Tongue (tissue), 2 donors: ENCODE data around the gene C6orf163. TPM values are rescaled to one million over a fixed set of nuclear protein-coding genes. Genes with fewer than 3 reads are reported as not detected.
"Not testable (repeated sequence)": the region's sequence is repeated elsewhere in the genome, so short reads cannot be mapped to it uniquely, and the experiment has no call there.

Experiments used
- DNase-seq: peaks from one replicate; pipeline ENCODE4 v3.0.0-alpha.2; 2015
- total RNA-seq: library from RNA; depleted of rRNA; stranded (reverse); fragments of >200 nt; gene quantifications from one replicate; pipeline ENCODE4 v1.2.3, GENCODE V29; 2014

Gene C6orf163
- total RNA-seq = 2.7 TPM

DNA sequence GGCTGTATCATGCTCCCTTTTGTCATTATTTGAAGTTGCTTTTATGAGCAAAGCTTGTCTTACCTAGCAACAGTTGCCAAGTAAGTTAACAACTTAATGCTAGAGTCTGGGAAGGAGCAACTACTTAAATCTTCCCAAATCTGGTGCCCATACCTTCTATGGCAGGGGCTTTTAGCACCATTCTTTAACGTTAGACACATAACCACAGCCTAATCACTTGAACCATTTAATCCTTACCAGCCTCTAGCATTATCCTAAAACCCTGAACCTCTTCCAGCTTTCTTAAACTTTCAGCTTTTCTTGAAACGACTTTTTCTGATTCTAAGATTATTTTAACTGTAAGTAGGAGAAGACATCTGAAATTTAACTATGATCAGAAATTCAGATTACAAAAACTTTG lies at the start of gene C6orf163:
Gene C6orf163 (plus strand): TSS at position 83 of the 400 bp plus-strand sequence. CDS start 287 bp downstream, at position 370.
- DNase-seq = no peak

DNA sequence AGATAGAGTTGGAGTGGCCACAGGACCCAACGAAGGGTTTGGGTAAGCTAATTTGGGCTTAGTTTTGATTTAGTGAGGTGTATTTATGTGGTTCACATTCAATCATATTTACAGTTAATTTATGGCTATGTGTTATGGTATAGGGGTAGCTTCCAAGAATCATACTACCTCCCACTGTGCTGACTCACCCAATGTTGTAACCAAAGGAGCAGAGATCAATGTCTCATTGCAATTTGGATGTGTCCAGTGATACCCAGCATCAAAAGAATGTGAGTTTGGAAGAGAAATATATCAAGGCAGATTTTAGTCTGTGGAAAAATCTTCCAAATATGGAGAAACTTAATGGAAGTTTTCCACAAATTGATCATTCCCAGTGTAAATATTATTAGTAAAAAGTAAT lies 47.5 kb upstream of the C6orf163 start:
- DNase-seq = no peak

DNA sequence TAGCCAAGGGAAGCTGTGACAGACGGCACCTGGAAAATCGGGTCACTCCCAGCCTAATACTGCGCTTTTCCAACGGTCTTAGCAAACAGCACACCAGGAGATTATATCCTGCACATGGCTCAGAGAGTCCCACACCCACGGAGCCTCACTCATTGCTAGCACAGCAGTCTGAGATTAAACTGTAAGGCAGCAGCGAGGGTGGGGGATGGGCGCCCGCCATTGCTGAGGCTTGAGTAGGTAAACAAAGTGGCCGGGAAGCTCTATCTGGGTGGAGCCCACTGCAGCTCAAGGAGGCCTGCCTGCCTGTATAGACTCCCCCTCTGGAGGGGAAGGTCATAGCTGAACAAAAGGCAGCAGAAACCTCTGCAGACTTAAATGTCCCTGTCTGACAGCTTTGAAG lies 43.3 kb upstream of the C6orf163 start:
- DNase-seq = not testable (repeated sequence)

DNA sequence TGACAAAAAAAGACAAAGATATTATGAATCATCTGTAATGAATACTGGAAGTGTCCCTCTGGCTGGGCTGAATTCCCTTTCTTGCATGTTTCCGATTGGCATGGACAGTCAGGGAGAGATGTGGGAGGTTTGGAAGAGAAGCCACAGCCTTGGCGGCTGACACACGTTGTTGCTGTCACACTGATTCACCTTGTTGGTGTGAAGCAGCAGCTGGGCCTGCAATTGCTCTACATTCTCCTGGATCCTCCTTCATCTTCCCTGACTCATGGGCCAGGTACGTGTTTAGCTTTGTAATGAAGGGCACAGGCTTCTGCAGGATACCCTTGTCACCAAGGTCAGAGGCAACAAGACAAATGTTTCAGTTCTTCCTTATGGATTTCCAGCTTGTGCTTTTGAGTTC lies 35.6 kb upstream of the C6orf163 start:
- DNase-seq = no peak

DNA sequence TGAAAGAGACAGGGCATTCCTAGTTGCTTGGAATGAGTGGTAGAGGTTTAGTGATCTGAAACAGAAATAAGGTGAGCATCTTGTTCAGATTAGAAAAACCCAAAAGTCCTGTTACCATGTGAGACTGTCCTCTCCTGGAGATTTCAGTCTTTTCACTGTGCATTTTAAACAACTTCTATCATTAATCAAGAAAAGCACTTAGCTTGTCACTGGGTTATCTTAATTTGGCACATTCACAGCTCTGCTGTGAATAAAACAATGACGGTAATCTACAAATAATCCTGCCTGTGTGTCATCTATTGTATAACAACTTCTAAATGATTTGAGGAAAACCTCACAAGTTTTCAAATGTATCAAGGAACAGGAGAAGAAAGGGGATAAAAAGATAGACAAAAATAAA lies 31.8 kb upstream of the C6orf163 start:
- no peak for DNase-seq

DNA sequence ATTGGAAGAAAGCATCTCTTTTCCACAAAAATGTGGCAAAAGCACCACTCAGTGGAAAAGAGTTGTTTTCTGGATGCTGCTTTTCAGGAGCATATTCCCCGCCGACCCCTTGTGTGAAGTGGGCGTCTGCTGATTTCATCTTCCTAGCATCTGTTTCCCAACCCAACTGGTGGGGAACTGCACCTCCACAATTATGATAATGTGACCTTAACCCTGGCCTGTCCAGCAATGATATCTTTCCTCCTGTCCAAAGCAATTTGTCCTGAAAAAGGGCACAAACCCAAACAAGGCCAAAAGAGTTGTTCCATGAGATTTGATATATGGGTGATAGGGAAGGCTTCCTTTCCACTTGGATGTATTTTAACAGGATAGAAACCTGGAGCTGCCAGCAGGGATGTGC lies 29.5 kb upstream of the C6orf163 start:
- no peak for DNase-seq

DNA sequence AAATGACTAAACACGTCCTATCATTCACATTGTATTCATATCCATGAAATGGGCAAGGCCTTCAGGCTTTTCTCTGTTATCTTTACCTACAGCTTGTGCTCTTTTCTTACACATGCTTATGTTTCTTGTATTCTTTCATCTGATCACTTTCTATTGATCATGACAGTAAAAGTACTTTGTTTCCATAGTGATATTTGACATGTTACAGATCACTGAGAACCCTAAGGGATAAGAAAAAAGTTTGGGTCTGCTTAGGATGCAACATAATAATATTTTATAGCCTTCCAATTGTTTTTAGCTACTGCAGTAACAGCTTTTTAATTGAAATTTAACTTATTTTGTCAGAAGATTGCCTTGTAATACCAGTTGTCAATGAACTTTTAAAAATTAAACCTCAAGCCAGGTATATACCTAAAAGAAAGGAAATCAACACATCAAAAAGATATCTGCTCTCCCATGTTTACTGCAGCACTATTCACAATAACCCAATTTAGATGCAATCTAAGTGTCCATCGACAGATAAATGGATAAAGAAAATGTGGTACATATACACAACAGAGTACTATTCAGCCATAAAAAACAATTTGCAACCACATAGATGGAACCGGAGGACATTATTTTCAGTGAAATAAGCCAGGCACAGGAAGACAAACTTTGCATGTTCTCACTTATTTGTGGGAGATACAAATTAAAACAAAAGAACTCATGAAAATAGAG lies 25.2 kb upstream of the C6orf163 start:
- no peak for DNase-seq

DNA sequence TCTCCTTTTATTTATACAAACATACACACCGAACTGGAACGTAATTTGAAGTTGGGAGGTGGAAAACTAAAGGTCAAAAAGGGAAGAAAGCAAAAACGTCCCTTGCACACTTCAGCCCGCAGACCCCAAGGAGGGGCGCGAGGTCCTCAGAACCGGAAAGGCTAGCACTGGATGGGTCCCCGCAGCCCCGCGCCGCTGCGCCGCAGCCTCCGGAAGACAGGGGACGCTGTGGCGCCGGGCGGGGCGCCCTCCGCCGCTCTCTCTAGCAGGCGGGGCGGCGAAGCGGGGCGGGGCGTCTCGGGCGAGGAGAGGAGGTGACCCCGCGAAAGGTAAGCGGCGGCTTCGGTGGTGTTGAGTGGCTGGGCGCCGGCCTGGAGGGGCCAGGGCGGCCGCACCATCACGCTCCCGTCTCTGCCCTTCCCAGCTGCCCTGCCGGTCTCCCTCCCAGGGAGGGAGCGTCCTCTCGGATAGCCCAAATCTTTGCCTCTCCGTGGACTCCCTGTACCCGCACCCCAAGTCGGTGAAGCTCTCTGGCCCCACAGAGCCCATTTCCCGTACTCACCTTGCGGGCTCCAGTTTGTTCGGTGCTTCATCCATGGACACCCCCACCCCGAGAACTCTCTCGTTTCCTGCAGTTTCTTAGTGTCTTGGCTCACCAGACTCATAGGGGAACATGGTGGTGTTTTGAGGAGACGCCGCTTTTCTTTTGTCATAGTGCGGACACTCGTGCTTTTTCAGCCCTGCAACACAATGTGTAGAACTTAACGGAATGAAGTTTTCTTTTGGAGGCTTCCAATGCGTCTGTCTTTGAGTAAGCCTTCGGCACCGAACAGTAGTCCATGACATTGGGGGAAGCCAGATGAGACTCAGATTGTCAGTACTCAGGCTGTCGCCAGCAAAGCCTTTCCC lies 22.1 kb upstream of the C6orf163 start, which contains the start of gene SMIM8:
Gene SMIM8 (plus strand): TSS at position 285 of the 909 bp plus-strand sequence. CDS start 14,444 bp downstream, outside the sequence.
- DNase-seq = peak; percentile 89

DNA sequence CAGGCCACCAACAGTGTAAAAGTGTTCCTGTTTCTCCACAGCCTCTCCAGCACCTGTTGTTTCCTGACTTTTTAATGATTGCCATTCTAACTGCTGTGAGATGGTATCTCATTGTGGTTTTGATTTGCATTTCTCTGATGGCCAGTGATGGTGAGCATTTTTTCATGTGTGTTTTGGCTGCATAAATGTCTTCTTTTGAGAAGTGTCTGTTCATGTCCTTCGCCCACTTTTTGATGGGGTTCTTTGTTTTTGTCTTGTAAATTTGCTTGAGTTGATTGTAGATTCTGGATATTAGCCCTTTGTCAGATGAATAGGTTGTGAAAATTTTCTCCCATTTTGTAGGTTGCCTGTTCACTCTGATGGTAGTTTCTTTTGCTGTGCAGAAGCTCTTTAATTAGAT lies 20.7 kb upstream of the C6orf163 start:
- DNase-seq = not testable (repeated sequence)

DNA sequence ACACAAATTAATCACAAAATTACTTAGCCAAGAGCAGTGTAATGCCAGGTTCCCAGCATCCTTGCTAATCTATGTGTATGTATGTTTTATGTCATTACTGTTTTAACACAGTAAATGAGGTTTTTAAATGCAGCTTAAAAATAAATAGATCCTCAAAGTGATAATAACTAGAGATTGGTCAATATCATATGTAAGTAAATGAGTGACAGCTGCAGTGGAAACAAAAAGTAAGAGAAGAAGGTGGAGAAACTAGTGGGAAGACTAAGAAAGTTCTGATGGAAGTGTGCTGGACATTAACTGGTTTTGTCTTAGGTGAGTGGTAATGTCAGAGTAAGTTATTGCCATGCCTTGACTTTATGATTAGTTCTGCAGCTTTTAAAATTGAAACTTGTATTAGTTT lies 13.7 kb upstream of the C6orf163 start:
- no peak for DNase-seq

DNA sequence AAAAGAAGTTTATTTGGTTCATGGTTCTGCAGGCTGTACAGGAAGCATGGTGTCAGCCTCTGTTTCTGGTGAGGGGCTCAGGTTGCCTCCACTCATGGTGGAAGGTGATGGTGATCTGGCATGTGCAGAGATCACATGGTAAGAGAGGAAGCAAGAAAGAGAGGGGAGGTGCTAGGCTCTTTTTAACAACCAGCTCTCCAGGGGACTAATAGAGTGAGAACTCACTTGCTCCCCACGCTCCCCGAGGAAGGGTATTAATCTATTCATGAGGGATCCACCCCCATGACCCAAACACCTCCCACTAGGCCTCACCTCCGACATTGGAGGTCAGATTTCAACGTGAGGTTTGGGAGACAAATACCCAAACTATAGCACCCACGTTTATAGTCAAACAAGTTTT lies 11.6 kb upstream of the C6orf163 start:
- no peak for DNase-seq

DNA sequence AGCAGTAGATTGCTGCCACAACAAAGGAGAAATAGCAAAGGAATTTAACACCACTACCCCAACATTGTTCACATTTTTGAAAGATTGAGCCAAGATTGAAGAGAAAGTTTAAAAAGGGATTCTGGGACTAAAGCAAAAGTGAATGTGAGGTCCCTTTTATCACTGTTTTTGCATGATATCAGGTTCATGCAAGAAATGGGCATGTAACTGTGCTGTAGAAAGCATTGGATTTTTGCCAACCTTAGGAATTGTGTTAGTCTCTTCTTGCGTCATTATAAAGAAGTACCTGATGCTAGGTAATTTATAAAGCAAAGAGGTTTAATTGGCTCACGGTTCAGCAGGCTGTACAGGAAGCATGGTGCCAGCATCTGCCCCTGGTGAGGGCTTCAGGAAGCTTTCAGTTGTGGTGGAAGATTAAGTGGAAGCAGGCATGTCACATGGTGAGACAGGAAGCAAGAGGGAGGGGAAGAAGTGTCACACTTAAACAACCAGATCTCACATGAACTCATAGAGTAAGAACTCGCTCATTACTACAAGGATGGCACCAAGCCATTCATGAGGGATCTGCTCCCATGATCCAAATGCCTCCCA lies 10.9 kb upstream of the C6orf163 start:
- DNase-seq = no peak

DNA sequence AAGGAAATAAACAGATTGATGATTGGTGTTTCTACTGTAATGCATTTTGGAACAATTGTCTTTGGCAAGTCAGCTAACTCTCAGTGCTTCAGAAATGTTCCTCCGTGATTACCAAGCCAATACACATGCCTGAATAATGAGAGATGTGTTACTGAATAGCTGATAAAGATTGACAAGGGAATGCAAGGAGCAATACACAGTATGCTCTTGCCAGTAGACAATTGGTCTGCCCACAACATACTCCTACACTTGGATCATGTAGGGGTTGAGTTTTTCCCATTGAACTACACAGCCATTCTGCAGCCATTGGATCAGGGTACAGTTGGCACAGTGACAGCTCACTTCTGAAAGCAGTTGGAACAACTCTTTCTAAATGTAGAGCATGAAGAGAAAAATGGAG lies 9.9 kb upstream of the C6orf163 start:
- DNase-seq = no peak

DNA sequence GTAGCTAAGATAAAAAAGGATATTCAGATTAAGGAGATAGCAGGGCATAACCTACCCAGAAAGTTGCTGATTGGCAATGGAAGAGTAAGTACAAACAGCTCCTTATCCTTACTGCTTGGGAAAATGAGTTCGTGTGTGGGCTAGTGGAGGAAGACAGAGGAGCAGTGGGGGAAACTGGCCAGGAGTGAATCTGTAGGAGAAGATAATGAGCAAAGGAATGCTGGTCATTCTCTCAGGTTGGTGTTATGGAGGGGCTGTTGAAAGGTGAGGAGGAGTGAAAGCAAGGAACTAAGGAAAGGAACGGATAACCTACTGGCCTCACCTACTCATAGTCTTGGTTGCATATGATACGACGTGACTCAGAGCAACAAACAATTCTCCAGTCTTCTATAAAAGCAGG lies 8.2 kb upstream of the C6orf163 start:
- no peak for DNase-seq

DNA sequence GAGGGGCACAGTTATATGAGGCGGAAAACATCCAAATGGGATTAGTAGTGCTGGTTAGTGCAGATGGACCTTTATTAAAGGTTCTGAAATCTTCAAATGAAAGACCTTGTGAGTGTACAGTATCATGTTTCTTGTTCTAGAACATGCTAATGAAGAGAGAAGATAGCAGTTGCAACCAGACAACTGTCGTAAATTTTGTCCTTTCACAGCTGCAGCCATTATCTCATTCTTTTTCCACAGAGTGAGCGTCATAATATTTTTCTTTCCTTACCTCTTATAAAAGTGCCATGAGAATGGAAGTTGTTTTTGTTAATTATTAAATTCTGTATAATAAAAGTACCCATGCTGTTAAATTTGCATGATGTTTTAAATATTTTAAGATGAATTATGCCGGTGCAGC lies 4.4 kb upstream of the C6orf163 start:
- no peak for DNase-seq

DNA sequence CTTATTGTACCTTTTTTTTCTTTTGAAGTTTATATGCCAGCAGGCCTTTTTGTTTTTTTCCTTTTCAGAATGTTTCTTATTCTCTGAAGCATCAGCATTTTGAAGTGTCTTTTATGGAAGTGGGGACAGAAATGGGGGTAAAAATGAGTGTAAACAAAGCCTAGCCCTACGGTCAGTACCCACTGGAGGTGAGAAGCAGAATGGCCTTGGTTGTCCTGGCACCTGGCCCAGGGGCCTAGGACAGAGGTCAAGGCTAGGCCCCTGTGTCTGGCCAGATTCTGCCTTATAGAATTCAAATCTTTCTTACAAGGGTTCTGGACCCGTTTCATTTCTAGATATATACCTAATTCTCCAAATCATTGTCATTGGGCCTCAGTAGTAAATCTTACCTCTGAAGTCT lies 3.5 kb upstream of the C6orf163 start:
- DNase-seq = no peak

DNA sequence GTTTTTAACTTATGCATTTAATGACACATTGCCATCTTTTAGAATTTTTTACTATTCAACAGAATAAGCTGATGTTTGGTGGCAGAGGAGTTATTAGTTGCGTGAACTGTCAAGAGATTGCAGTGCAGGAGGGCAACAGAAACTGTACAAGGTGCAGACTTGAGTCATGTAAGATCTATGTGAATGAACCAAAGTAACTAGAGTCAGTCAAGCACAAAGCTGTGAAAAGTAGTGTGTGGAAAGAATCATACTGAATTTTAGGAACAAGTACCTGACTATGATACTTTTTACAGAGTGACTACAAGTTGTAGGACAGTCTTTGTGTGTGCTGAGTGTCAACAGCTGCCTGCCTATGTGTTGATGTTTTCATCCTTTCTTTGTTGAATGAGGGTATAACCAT lies 2.7 kb upstream of the C6orf163 start:
- no peak for DNase-seq

DNA sequence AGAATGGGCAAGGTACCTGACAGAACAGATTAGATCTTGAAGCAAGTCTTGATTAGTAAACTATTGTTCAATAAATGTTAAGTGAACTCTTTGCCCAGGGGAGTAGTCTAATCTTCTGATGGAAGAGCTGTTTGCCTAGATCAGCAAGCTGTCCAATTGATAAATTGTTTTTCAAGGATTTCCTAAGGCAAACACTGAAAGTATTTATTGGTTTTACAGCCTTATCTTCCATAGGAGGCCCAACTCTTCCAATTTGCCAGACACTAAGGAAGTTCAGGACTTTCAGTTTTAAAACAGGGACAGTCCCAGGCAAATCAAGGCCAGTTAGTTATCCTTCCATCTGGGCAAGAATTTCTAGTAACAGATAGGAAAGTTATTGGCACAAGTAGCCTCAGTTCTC lies 1.8 kb upstream of the C6orf163 start:
- DNase-seq = no peak

DNA sequence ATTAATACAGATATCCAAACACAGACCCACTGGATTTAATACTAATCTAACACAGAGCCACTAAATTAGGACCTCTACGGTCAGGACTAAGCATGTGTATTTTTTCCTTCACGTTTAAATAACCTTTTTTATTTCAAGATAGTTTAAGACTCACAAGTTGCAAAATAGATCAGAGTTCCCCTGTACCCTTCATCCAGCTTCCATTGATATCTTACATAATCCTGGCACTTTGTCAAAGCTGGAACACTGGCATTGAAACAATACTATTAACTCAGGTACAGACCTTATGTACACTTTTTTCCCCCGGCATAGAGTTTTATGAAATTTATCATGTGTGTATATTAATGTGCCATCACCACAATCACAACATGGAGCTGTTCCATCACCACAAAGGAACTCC lies 2.1 kb downstream of the C6orf163 start:
- DNase-seq = no peak

DNA sequence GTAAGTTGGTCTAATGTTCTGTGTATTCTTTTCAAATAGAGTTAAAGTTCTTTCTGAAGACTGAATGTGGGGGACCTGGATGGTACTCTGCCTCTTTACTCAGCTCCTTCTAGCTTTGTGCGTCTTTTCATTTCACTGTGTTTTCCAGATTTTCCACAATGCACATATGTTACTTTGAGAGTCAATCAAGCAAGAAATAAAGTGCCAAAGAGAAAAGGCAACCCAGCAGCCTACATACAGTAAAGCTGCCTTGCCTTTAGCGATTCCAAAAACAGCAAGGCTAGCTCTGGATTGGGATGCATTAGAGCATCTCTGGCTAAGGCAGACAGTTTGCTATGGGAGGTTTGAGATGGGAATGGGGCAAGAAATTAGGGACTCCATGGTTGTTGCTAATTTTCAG lies 5.3 kb downstream of the C6orf163 start:
- no peak for DNase-seq

DNA sequence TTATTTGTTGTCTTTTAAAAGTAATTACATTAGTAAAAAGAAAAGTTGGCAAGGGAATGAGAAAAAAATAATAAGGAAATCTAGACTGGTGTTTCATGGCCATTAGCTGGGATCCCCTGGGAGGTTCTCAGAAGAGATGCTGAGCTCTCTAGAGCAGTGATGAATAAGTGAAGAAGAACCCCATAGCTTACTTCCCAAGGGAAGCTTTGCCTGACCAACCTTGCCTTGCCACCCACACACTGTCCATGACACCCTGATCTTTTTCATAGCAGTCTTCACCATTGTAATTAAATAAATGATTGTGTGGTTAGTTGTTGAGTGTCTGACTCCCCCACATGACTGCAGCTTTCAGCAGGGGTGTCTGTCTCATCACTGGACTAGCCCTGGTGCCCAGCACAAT lies 5.9 kb downstream of the C6orf163 start:
- no peak for DNase-seq

DNA sequence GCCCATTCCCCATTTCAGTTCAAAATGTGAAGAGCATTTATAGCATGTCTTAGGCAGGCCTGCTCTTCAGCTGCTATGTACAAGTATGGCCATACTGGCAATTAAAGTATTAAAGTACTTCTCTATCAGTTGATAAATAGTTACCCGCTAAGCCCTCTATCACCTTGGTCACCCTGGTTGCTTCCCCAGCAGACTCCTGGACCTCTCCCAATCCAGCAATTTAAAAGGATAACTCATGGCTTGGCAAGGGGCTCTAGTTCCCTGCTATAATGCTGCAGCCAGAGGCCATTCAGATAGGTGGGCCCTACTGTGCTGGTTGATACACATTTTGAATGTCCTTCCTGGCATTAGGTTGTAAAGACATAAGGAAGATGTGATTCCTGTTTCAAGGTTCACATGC lies 7.0 kb downstream of the C6orf163 start:
- DNase-seq = no peak

DNA sequence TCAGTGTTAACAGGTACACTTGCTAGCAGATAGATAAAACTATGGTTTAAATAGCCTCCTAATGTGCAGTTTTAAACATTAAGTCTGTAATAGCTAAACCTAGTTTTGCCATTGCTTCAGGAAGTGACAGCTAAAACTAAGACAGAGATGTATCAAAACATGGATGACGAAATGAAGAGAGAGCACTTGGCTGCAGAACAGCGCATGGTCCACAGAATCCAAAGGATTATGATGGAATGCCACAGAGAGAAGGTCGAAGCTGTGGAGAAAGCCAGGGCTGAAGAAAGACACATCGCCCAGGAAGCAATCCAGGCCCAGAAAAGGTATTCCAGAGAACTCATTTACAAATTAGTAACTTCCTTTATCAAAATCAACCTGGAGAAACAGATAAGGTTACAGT lies 11.6 kb downstream of the C6orf163 start:
- no peak for DNase-seq
